ENCODE measurements around the gene CERS5.

GRCh38 chr12:50106907-50107306 lies 60.3 kb downstream of the CERS5 start:
- TF ChIP-seq CTCF (IDR thresholded peaks at IDR 0.05) (no peak), POLR2A (IDR thresholded peaks at IDR 0.05) (no peak)

Measured in esophagus squamous epithelium (tissue), 4 donors.